ENCODE results near the gene EML3.

EML3 gene

GRCh38 chr11:62648967-62649364, 36.4 kb upstream of the EML3 start:
- no peak overlapping the region for H3K4me3 ChIP-seq (ENCODE audit: low read depth, low read length)
- no peak for TF ChIP-seq CTCF (conservative IDR thresholded peaks at IDR 0.05; ENCODE audit: low read depth, low read length)
- no peak for DNase-seq (ENCODE audit: low read depth)

GRCh38 chr11:62648185-62648966, 35.8 kb upstream of the EML3 start:
- H3K4me3 ChIP-seq (ENCODE audit: low read depth, low read length): no peak overlapping the region
- no peak for TF ChIP-seq CTCF (conservative IDR thresholded peaks at IDR 0.05; ENCODE audit: low read depth, low read length)
- no peak for DNase-seq (ENCODE audit: low read depth)

- no peak for TF ChIP-seq CTCF (conservative IDR thresholded peaks at IDR 0.05; ENCODE audit: low read depth, low read length)
- H3K4me3 ChIP-seq (ENCODE audit: low read depth, low read length): no peak overlapping the region
Measured at GRCh38 chr11:62647609-62648005, 35.0 kb upstream of the EML3 start.

GRCh38 chr11:62646825-62647608, 34.4 kb upstream of the EML3 start:
- no peak for DNase-seq (ENCODE audit: low read depth)
- H3K4me3 ChIP-seq (ENCODE audit: low read depth, low read length): no peak overlapping the region
- no peak for TF ChIP-seq CTCF (conservative IDR thresholded peaks at IDR 0.05; ENCODE audit: low read depth, low read length)

More at GRCh38 chr11:62647609-62648005, 35.0 kb upstream of the EML3 start:
- DNase-seq (ENCODE audit: low read depth): no peak

GRCh38 chr11:62645946-62646824, 33.6 kb upstream of the EML3 start, which contains the start of gene GANAB:
Gene GANAB (minus strand): TSS chr11:62646613. CDS start chr11:62646599, 14 bp downstream.
- H3K4me3 ChIP-seq (ENCODE audit: low read depth, low read length): peak within 1 kb of the TSS; percentile 90
- peak; percentile 99 for DNase-seq (ENCODE audit: low read depth)
- TF ChIP-seq CTCF (conservative IDR thresholded peaks at IDR 0.05; ENCODE audit: low read depth, low read length): no peak

- DNase-seq (ENCODE audit: low read depth): no peak
- TF ChIP-seq CTCF (conservative IDR thresholded peaks at IDR 0.05; ENCODE audit: low read depth, low read length): no peak
Measured at GRCh38 chr11:62645671-62645945, 33.0 kb upstream of the EML3 start.

More at GRCh38 chr11:62645671-62645945, 33.0 kb upstream of the EML3 start:
- H3K4me3 ChIP-seq (ENCODE audit: low read depth, low read length): peak overlapping the region; percentile 90
